ENCODE results near the gene CDPF1.

The CDPF1 gene

DNA sequence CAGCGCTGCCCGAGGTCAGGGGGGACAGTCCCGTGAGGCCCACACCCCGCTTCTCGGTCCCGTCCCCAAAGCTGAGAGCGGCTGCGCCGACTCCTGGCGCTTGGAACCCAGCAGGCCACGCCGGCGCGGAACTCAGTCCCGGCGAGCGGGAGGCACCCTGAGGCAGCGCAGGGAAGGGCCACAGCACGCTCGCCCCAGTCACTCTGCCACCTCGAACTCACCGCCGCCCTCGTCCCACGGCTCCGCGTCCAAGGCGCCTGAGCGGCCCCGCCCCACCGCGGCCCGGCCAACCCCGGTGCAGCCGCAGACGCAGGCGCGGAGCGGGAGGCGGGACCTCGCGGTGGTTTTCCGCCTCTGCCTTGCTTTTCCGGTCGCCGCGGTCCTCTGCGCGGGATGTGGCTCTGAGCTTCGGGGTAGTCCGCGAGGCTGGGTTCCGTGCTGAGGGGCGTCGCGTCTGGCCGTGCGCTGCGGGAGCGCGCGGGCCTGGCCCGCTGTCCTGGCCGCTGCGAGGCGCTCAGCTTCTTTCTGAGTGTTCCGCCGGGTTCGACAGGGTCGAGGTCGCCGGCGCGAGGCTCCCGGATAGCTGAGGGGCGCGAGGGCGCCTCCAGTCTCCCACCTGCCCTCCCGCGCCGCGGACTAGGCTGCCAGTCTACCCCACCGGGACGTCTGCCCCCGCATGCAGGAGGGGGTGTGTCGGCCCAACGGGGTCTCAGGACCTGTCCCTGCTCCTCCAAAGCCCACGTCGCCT lies at the start of gene CDPF1:
Gene CDPF1, minus strand, starts transcription at position 259 of the 748 bp plus-strand sequence. CDS start 2,009 bp downstream, outside the sequence.
- peak; percentile 86 for DNase-seq (ENCODE audit: low read depth)

- DNase-seq (ENCODE audit: low read depth), result no peak
Measured at GRCh38 chr22:46299101-46299500, 49.0 kb upstream of the CDPF1 start.

GRCh38 chr22:46297151-46297812 lies 47.2 kb upstream of the CDPF1 start:
- DNase-seq (ENCODE audit: low read depth), result no peak

DNA sequence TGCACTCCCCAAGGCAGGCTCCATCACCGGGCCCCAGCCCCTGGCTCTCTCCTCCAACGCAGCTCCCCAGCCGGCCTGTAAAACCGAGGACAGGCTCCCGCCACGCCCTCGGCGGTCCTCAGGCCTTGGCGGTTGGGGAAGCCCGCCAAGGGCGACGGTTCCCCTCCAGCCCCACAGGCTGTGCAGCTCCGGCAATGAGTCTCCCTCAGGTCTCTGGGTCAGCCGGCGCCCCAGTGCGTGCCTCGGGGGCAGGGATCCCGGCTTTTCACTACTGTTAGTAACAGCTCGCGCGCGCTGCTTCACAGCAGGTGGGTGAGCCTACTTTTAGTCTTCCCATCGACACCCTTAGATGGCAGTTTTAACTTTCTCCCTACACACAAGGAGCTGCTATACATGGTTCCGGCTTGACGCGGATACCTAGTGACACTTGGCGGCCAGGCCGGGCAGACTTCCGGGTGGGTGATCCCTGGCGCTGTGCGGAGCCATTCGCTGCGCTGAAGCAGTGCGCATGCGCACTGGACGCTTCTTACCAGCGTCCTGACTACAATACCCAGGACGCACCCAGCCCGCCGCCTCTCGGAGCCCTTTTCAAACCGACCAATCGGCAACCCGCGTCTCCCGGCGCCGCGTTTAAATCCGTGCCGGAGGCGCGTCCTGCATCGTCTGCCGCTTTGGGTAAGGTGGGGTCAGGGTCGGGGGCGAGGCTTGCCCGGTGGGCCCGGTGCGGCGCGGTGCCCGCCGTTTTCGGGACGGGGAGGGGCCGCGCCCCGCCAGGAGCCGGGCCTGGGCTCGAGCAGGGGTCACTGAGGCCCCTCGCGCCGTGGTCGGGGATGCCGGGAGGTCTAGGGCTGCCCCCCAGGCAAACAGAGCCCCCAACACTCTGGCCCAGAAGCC lies 46.4 kb upstream of the CDPF1 start, which contains the start of gene GTSE1:
Gene GTSE1, plus strand, starts transcription at position 614 of the 894 bp plus-strand sequence. CDS start 531 bp downstream, outside the sequence.
- DNase-seq (ENCODE audit: low read depth), result peak; percentile 90

DNA sequence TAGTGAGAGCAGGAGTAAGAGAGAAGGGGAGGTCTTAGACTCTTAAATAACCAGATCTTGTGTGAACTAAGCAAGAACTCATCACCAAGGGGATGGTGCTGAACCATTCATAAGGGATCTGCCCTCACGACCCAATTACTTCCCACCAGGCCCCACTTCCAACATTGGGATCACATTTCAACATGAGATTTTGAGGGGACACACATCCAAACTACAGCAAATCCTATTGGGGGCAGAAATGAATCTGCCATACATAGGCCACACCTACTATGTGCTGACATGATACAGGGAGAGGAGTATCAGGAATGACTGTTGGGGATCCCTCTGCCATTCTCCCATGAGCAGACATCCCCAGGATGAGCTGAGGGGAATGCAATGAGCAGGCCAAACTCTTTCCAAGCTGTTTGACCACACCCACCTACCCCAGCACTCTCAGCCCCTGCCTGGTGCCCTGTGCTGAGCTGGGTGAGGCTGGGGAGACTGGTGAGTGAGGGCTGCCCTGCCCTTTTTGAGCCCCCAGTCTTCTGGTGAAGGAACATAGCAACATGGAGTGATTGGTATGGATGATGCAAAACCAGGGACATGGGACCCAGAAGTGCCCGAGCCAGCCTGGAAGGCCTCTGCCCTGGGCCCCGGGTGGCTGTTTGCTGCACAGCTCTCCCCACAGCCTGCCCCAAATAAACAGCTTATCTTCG lies 45.3 kb upstream of the CDPF1 start:
- DNase-seq (ENCODE audit: low read depth), result no peak

- no peak for DNase-seq (ENCODE audit: low read depth)
Measured at GRCh38 chr22:46294784-46295183, 44.7 kb upstream of the CDPF1 start.

- no peak for DNase-seq (ENCODE audit: low read depth)
Measured at GRCh38 chr22:46293577-46294260, 43.6 kb upstream of the CDPF1 start.

GRCh38 chr22:46292732-46293131 lies 42.6 kb upstream of the CDPF1 start:
- no peak for DNase-seq (ENCODE audit: low read depth)

DNA sequence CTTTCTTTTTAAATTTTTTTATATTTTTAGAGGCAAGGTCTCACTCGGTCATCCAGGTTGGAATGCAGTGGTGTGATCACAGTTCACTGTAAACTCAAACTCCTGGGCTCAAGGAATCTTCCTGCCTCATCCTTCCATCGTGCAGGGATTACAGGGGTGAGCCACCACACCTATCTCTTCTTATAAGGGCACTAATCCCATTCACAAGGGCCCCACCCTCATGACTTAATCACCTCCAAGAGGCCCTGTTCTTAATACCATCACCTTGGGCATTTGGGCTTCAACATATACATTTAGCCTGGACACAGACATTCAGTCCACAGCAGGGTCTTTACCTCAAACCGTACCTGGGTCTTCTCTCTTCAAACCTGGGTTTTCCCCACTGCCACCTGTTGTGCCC lies 42.1 kb upstream of the CDPF1 start:
- DNase-seq (ENCODE audit: low read depth), result no peak

DNA sequence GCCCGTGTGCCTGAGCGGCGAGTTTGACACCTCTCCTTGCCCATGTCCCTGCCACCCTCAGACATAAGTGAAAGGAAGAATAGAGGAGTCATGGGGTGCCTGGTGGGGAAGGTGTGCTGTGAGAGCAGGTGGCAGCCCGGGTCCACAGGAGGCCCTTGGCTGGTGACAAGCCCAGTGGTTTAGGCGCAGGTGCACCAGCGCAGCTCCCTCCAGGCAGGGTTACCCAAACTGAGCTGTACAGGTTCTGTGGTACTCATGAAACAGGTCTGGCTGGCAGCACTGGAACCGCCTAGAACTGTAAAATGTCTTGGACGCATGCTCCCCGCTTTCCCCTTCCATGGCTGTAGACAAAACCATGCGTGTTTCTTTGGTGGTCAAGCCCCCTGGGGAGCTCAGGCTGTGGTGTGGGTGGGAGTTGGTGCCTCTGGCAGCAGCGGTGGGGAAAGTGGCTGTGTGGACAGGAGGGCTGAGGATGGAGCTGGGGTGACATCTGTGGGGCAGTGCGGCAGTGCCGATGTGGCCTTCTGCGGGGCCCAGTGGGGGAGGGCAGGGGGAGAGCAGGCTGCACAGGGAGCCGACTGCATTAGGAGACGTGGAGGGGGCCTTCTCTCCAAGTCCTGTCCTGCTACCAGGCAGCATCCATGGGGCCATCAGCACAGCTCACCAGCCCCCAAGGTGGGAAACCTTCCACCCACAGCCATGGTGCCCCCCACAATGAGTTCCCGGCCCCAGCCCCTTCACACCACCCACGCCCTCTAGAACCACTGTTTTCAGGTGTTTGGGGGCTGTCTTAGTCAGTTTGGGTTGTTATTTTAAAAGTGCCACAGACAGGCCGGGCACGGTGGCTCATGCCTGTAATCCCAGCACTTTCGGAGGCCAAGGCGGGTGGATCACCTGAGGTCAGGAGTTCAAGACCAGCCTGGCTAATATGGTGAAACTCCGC lies 41.0 kb upstream of the CDPF1 start:
- DNase-seq (ENCODE audit: low read depth), result no peak

DNA sequence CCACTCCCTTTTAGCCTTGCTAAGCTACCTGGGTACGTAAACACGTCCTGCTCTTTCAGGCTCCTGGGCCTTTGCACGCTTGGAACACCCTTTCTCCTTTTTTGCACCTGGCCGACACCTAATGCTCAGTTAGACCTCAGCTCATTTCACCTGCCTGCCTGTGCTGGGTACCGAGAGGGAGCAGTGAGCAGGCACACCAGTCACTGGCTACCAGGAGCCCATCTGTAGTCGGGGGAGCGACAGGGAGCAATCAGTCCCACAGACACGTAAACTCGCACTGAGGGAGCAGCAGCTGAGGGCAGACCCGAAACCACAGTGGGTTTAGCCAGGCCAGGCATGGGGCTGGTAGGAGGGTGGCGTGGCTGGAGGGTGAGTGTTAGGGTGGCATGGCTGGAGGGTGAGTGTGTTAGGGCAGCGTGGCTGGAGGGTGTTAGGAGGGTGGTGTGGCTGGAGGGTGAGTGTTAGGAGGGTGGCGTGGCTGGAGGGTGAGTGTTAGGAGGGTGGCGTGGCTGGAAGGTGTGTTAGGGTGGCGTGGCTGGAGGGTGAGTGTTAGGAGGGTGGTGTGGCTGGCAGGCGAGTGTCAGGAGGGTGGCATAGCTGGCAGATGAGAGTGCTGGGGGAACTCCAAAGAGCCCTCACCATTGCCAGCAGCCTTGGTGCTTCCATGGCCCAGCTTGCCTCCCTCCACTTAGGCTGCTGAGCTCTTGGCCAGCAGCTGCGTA lies 40.2 kb upstream of the CDPF1 start:
- no peak for DNase-seq (ENCODE audit: low read depth)

DNA sequence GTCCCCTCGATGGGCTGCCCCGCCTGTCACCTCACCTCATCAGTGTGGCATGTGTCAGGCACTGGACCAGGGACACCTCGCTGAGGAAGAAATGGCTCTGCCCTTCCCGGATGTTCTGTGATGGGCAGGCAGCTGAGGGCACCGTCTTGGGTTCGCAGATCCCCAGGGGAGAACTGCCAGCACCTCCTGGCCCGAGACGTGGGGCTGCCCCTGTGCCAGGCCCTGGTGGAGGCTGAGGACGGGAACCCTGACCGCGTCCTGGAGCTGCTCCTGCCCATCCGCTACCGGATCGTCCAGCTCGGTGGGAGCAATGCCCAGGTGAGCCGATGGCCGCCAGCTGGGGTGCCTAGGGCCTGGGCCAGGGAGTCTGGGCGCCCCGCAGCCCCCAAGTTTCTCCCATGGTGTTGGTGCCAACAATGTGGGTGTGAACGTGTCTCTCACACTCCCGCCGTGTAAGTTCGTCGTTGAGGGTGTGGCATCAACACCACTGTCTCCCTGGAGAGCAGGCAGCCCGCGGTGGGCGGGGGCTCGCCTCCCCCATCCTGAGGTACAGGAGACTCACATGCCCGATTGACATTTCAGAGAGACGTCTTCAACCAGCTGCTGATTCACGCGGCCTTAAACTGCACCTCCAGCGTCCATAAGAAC lies 39.3 kb upstream of the CDPF1 start:
- DNase-seq (ENCODE audit: low read depth), result no peak

DNA sequence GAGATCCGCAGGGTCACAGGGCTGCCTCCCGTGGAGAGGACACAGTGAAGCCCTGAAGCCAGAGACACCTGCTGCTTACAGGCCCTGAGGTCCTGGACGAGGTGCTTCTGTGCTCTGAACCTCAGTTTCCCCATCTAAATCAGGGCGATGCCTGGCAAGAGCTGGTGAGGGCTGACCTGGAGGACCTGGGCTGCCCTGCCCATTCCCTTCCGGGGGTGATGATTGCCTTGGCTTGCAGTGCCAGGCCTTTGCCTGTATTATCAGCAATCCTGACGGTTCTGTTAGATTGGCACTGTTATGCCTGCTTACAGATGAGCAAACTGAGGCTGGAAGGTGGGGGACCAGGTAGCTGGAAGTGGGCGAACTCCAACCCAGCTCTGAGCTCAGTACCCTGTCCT lies 38.8 kb upstream of the CDPF1 start:
- no peak for DNase-seq (ENCODE audit: low read depth)

- no peak for DNase-seq (ENCODE audit: low read depth)
Measured at GRCh38 chr22:46287873-46288751, 38.0 kb upstream of the CDPF1 start.

- no peak for DNase-seq (ENCODE audit: low read depth)
Measured at GRCh38 chr22:46286941-46287872, 37.1 kb upstream of the CDPF1 start.

- DNase-seq (ENCODE audit: low read depth), result no peak
Measured at GRCh38 chr22:46286006-46286405, 35.9 kb upstream of the CDPF1 start.

Data from stimulated activated CD8-positive, alpha-beta memory T cell treated with anti-CD3 and anti-CD28 coated beads, Interleukin-15, amount 100 ng/mL, for 24 hours (primary cell).